Fibroblast of lung (primary cell): ENCODE measurements around the gene NDRG3.

Experiments used
- EZH2 ChIP-seq: IDR thresholded peaks from 2 replicates; pipeline ENCODE4 v1.5.1; 2012; ENCODE audit warnings: low read length, control low read depth, mild to moderate bottlenecking; ENCODE audit errors: missing control alignments
- TF ChIP-seq, protein P1 (sequence below), 2 donors: IDR thresholded peaks in 1 of 2; conservative IDR thresholded peaks in 1 of 2; 1 replicate in 1 of 2; 2 replicates in 1 of 2; pipeline ENCODE4 v1.5.1; 2011 to 2012; ENCODE audit warnings: low read length in 2 of 2, control low read depth in 1 of 2, inconsistent platforms in 1 of 2, low read depth in 1 of 2, mild to moderate bottlenecking in 1 of 2

DNA sequence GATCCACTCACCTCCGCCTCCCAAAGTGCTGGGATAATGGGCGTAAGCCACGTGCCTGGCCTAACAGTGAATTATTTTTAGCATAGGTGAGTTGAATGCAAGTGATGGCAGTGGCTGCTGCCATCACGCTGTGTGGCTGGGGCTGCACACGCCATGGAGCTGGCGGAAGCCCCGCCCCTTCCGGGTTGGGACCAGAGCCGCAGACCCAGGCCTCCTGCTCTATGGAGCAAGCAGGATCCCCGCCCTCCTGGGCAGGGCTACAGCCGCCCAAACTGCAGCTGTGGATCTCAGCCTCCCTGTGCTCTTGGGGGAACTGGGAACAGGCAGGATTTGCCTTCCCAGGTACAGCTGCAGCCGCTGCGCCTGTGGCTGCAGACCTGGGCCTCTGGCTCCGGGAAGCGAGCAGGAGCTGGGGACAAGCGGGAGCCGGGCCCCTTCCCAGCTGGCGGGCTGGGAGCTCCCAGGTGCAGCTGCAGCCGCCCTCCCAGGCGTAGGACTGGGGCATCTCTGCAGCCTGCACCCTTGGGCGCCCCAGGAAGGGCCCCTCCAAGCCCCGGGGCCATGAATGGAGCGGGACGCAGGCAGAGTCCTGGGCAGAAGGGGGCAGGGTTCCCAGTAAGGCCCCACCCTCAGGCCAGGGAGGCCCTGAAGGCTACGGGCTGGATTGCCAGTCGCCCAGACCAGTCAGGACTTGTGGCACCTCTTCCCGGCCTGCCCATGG lies 69.0 kb downstream of the NDRG3 start:
- TF ChIP-seq, protein P1, sequence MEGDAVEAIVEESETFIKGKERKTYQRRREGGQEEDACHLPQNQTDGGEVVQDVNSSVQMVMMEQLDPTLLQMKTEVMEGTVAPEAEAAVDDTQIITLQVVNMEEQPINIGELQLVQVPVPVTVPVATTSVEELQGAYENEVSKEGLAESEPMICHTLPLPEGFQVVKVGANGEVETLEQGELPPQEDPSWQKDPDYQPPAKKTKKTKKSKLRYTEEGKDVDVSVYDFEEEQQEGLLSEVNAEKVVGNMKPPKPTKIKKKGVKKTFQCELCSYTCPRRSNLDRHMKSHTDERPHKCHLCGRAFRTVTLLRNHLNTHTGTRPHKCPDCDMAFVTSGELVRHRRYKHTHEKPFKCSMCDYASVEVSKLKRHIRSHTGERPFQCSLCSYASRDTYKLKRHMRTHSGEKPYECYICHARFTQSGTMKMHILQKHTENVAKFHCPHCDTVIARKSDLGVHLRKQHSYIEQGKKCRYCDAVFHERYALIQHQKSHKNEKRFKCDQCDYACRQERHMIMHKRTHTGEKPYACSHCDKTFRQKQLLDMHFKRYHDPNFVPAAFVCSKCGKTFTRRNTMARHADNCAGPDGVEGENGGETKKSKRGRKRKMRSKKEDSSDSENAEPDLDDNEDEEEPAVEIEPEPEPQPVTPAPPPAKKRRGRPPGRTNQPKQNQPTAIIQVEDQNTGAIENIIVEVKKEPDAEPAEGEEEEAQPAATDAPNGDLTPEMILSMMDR (conservative IDR thresholded peaks at IDR 0.05 in 1 of 2, IDR thresholded peaks at IDR 0.05 in 1 of 2; ENCODE audit: low read depth in 1 of 2, low read length in 2 of 2) = no peak
- no peak for TF ChIP-seq EZH2
